ENCODE measurements around the gene LRTM2. TPM values are rescaled to one million over a fixed set of nuclear protein-coding genes. Genes with fewer than 3 reads are reported as not detected.

LRTM2 gene
- total and polyA plus RNA-seq, 7 donors, result 0.09 to 0.41 TPM; not detected in 5

GRCh38 chr12:1819571-1819970, 794 bp upstream of the LRTM2 start:
- H3K9me3 ChIP-seq, result no peaks in the 10 kb centered on the region
- no peak overlapping the region for H3K27ac ChIP-seq
- peaks cover 15 to 47% (median 32%) of the 10 kb centered on the region in 3 donors for H3K27me3 ChIP-seq
- WGBS, 2 donors, result 49 to 64% methylated on average over 6 of the region's 6 CpGs
- DNase-seq, result no peak
- H3K36me3 ChIP-seq, result no peaks in the 10 kb centered on the region
- peaks cover 0 to 9% (median 7%) of the 10 kb centered on the region in 4 donors for H3K4me1 ChIP-seq
- intact Hi-C loops (cut with DNase I), result no loop called here
- TF ChIP-seq EP300 (IDR thresholded peaks at IDR 0.05), result no peak
- TF ChIP-seq POLR2AphosphoS5 (IDR thresholded peaks at IDR 0.05), result no peak
- TF ChIP-seq CTCF (IDR thresholded peaks at IDR 0.05), result no peak
- no peak for TF ChIP-seq POLR2A (IDR thresholded peaks at IDR 0.05)
- no peak overlapping the region for H3K4me3 ChIP-seq

DNA sequence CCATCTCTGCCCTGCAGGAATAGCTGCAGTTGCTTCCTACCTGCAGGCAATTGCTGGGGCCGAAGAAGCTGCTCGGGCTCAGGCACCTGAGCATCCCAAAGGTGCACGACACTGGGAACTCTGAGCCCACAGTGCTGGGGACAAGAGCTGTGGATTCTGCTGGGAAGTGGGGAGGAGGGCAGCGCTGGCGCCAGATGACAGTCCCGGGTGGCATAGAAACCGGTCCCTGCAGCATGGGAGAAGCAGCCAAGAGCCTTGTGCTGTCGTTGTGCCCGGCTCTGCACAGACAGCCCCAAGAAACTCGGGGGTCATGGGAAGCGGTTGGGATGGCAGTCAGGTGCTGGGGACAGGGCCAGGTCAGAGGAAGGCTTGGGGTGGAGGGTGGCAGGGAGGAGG, 529 bp downstream of the LRTM2 start:
- no peak for TF ChIP-seq POLR2A (IDR thresholded peaks at IDR 0.05)
- no peak for TF ChIP-seq POLR2AphosphoS5 (IDR thresholded peaks at IDR 0.05)
- no peak for TF ChIP-seq EP300 (IDR thresholded peaks at IDR 0.05)
- no peak for TF ChIP-seq CTCF (IDR thresholded peaks at IDR 0.05)
- intact Hi-C loops (cut with DNase I), result no loop called here
- no peaks in the 10 kb centered on the region for H3K36me3 ChIP-seq
- 78 to 79% methylated on average over 11 of the region's 11 CpGs for WGBS, 2 donors
- H3K4me1 ChIP-seq, result peaks cover 0 to 9% (median 7%) of the 10 kb centered on the region in 4 donors
- no peak overlapping the region for H3K4me3 ChIP-seq
- H3K27ac ChIP-seq, result no peak overlapping the region
- H3K9me3 ChIP-seq, result no peaks in the 10 kb centered on the region
- DNase-seq, result no peak
- peaks cover 15 to 47% (median 32%) of the 10 kb centered on the region in 3 donors for H3K27me3 ChIP-seq

DNA sequence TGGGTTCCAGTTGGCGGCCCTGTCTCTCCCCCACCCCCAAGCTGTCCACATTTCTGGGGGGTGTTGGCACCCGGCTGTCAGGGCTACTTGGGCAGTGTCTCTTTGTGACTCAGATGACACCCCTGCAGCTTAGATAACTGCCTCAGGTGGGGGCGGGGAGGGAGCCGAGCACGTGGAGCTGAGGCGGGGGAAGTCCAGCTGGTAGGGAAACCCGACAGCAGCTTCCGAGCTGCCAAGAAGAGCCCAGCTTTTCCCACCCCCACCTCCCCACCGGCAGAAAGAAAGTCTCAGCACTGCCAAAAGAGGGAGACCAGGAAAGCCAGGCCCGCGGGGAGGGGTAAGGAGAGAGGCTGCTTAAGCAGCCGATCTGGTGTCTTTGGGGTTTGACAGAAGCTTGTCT, 1.4 kb downstream of the LRTM2 start:
- 31 to 36% methylated on average over 12 of the region's 12 CpGs for WGBS, 2 donors
- H3K27ac ChIP-seq, result no peak overlapping the region
- H3K36me3 ChIP-seq, result no peaks in the 10 kb centered on the region
- no peak overlapping the region for H3K4me3 ChIP-seq
- H3K9me3 ChIP-seq, result no peaks in the 10 kb centered on the region
- intact Hi-C loops (cut with DNase I), result no loop called here
- DNase-seq, result no peak
- H3K27me3 ChIP-seq, result peaks cover 15 to 47% (median 32%) of the 10 kb centered on the region in 3 donors
- TF ChIP-seq EP300 (IDR thresholded peaks at IDR 0.05), result no peak
- no peak for TF ChIP-seq CTCF (IDR thresholded peaks at IDR 0.05)
- no peak for TF ChIP-seq POLR2A (IDR thresholded peaks at IDR 0.05)
- TF ChIP-seq POLR2AphosphoS5 (IDR thresholded peaks at IDR 0.05), result no peak
- H3K4me1 ChIP-seq, result peaks cover 0 to 9% (median 7%) of the 10 kb centered on the region in 4 donors

- Histone ChIP-seq H3K9me3 (no peaks in the 10 kb centered on the region), H3K27ac (no peak overlapping the region), H3K4me3 (no peak overlapping the region), H3K27me3 (peaks cover 15 to 47% (median 32%) of the 10 kb centered on the region in 3 donors), H3K4me1 (peaks cover 0 to 9% (median 7%) of the 10 kb centered on the region in 4 donors), H3K36me3 (no peaks in the 10 kb centered on the region)
- TF ChIP-seq CTCF (IDR thresholded peaks at IDR 0.05) (no peak), EP300 (IDR thresholded peaks at IDR 0.05) (no peak), POLR2A (IDR thresholded peaks at IDR 0.05) (no peak), POLR2AphosphoS5 (IDR thresholded peaks at IDR 0.05) (no peak)
- no peak for DNase-seq
- intact Hi-C loops (cut with DNase I), result no loop called here
- 68 to 75% methylated on average over 11 of the region's 11 CpGs for WGBS, 2 donors
Observed at GRCh38 chr12:1822699-1823098, 2.3 kb downstream of the LRTM2 start.

DNA sequence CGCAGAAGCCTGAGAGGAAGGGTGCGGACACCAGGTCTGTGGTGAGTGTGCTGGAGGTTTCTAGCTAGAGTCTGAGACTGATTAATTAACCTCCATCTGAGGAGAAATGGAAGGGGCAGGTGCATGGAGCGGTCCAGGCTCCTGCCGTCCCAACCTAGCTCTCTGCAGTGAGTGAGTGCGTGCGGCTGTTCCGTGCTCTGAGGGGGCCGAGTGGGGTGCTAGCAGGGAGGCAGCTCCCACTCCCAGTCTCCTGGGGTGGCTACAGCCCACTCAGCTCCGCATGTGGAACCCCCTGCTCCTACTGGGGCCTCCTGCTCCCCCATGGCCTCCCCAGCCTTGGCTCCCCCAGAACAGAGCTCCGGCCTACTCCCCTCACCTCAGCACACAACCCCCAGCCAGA, 2.9 kb downstream of the LRTM2 start:
- TF ChIP-seq POLR2A (IDR thresholded peaks at IDR 0.05) (no peak), POLR2AphosphoS5 (IDR thresholded peaks at IDR 0.05) (no peak), EP300 (IDR thresholded peaks at IDR 0.05) (no peak), CTCF (IDR thresholded peaks at IDR 0.05) (no peak)
- intact Hi-C loops (cut with DNase I), result no loop called here
- no peaks in the 10 kb centered on the region for H3K36me3 ChIP-seq
- 94% methylated on average over 10 of the region's 10 CpGs for WGBS, 2 donors
- H3K4me1 ChIP-seq, result peaks cover 0 to 9% (median 7%) of the 10 kb centered on the region in 4 donors
- H3K27me3 ChIP-seq, result peaks cover 15 to 47% (median 32%) of the 10 kb centered on the region in 3 donors
- H3K27ac ChIP-seq, result no peak overlapping the region
- no peaks in the 10 kb centered on the region for H3K9me3 ChIP-seq
- no peak overlapping the region for H3K4me3 ChIP-seq
- DNase-seq, result no peak

All from sigmoid colon (tissue), 7 donors.